GM19099 (cell line): Measurements from ENCODE around the gene PDE4D.

Experiments
- POLR2A ChIP-seq: IDR thresholded peaks from 3 replicates; pipeline ENCODE4 v1.6.1; 2011; ENCODE audit warnings: low read depth; ENCODE audit not compliant: insufficient read length; ENCODE audit errors: extremely low read depth

The PDE4D gene

GRCh38 chr5:59133764-59134261, 759.7 kb downstream of the PDE4D start:
- no peak for TF ChIP-seq POLR2A

- no peak for TF ChIP-seq POLR2A
Measured at GRCh38 chr5:59132131-59132530, 761.4 kb downstream of the PDE4D start.

GRCh38 chr5:59130431-59130830, 763.1 kb downstream of the PDE4D start:
- TF ChIP-seq POLR2A, result no peak

DNA sequence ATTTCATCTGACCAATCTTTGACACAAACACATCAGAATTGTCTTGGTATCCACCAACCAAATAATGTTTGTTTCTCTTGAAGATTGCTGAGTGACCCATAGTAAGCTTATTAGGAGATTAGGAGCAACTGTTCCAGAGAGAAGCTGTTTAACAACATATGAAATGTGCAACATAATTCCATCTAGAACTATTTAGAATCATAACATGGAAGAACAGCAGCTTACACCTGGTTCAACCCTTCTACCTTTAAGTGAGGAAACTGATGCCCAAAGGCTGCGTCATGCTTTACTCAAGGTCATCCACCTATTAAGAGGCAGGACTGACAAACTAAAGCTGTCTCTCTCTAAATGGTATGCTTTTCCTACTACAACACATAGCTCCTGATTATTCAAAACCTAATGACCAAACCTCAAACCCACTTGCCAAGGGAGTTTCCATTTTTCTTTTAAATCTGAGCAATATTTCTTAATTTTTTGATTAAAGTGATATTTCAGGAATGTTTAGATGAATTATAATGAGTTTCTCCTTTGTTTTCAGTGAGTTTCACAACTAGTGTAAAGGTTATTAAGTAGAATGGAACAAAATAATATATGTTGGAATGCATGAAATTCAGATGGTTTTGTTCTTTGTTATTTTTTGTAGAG, 764.8 kb downstream of the PDE4D start:
- no peak for TF ChIP-seq POLR2A

GRCh38 chr5:59126708-59127573, 766.6 kb downstream of the PDE4D start:
- TF ChIP-seq POLR2A, result no peak

GRCh38 chr5:59126016-59126707, 767.4 kb downstream of the PDE4D start:
- no peak for TF ChIP-seq POLR2A

GRCh38 chr5:59125011-59125961, 768.2 kb downstream of the PDE4D start:
- TF ChIP-seq POLR2A, result no peak

- no peak for TF ChIP-seq POLR2A
Measured at GRCh38 chr5:59123595-59124561, 769.6 kb downstream of the PDE4D start.

DNA sequence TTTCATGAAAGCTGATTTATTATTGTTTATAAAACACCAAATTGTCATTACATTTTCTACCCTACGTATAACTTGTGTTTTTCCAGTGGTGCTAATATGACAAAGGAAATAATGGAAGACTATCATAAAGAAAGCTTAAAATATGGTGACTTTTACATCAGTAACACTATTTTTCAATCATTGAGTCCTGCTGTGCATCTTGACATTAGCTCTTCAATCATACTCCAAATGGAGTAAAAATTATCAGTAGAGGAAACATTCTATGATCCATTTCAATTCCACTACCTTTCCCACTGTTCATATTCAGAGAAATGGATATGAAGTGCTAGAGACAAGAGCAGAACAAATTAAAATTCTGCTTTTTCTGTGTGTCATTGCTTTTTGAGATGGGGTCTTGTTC, 774.0 kb downstream of the PDE4D start:
- no peak for TF ChIP-seq POLR2A

DNA sequence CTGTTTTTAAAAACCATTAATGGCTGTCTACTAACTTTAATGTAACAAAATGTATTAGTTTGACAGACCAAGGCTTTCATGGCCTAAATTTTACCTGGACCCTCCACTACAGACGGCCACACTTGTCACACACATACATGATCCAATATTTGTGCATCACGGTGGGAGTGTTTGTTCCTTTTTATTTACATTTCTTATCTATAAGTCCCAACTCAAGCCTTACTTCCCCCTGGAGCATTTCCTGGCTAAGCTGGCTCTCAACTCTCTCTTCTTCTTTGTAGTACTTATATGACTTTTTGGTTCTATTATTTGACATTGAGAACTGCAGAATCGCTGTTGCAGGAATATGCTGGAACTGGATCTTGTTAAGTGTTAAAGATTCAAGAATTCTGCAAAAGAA, 776.2 kb downstream of the PDE4D start:
- no peak for TF ChIP-seq POLR2A

DNA sequence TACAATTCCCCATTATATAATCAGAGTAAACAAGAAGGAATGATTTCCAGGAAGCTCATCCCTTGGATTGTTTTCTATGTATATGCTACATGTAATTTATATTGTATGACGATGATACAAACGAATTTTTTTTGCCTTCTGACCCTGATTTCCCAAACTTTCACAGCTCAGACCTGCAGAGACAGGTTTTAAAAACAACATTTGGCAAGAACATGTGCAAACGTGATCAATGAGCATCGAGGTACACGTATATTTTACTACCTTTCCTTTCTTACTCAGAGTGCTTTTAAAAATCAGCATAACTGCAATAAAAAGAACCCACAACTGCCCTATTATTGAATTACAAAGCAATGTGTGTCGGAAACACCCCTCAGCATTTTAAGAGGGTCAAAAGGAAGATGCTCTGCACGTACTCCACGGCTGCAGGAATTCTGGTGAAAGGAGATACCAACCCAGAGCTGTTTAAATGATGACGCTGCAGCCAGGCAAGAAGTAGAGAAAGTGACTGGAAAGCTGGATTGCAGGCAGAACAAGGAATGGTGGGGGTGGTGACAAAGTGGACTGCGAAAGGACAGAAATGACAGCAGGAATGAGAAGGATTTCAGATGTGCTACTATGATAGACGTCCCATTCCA, 777.2 kb downstream of the PDE4D start:
- TF ChIP-seq POLR2A, result no peak

- no peak for TF ChIP-seq POLR2A
Measured at GRCh38 chr5:59115345-59115744, 778.2 kb downstream of the PDE4D start.

DNA sequence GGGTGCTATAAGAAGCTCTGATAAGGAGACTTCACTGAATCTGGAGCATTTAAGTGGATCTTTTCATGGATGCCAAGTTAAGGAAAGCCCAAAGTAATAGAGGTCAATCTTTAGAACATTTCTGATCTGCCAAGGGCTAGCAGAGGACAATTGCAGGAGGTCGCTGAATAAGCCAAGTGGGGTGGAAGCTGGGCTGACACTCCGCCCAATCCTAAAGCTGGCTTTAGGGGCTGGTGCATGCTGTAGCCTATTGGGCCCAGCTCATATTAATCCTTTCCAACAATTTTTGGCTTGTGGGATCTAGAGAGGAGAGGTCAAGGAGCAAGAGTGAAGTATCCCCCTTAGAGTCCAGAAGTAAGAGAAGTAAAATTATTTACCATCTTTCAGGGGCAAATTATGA, 784.1 kb downstream of the PDE4D start:
- TF ChIP-seq POLR2A, result no peak
